ENCODE measurements around the gene ZNF287.

The ZNF287 gene

DNA sequence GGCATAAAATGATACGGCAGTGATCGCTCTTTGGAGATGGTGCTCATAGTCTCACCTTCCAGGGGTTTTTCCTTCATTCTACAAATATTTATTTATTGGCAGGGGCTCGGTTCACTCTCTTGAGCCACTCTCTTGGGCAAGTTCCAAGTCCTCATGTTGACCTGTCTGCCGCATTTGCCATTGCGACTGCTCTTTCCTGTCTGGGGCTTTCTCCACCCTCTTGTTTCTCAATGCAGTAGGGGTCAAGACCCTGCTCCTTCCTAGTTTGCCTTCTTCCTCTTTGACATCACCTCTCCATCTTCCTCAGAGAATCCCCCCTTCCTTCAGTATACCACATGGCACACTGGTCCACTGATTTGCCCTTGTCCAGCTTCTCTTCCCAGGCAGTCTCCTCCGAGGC lies 55.1 kb downstream of the ZNF287 start:
- Histone ChIP-seq H3K27ac (ENCODE audit: low read length) (no peak overlapping the region), H3K9ac (ENCODE audit: low read length) (no peak overlapping the region)

GRCh38 chr17:16512011-16512410 lies 57.0 kb downstream of the ZNF287 start:
- H3K9me3 ChIP-seq (ENCODE audit: control insufficient read depth, low read depth, low read length), result no peaks in the 10 kb centered on the region
- H3K27ac ChIP-seq (ENCODE audit: low read length), result no peak overlapping the region
- peaks cover 23% of the 10 kb centered on the region for H3K4me1 ChIP-seq (ENCODE audit: control insufficient read depth, low read depth, low read length)
- H3K36me3 ChIP-seq (ENCODE audit: control insufficient read depth, low read depth, low read length), result no peaks in the 10 kb centered on the region
- H3K27me3 ChIP-seq (ENCODE audit: control insufficient read depth, insufficient read depth, low read length), result peaks cover 2% of the 10 kb centered on the region
- no peak overlapping the region for H3K4me3 ChIP-seq (ENCODE audit: low read length)
- H3K9ac ChIP-seq (ENCODE audit: low read length), result no peak overlapping the region

More for the DNA sequence above, 55.1 kb downstream of the ZNF287 start:
- Histone ChIP-seq H3K9me3 (ENCODE audit: control insufficient read depth, low read depth, low read length) (no peaks in the 10 kb centered on the region), H3K27me3 (ENCODE audit: control insufficient read depth, insufficient read depth, low read length) (peaks cover 6% of the 10 kb centered on the region), H3K4me3 (ENCODE audit: low read length) (no peak overlapping the region), H3K4me1 (ENCODE audit: control insufficient read depth, low read depth, low read length) (peaks cover 24% of the 10 kb centered on the region), H3K36me3 (ENCODE audit: control insufficient read depth, low read depth, low read length) (no peaks in the 10 kb centered on the region)

DNA sequence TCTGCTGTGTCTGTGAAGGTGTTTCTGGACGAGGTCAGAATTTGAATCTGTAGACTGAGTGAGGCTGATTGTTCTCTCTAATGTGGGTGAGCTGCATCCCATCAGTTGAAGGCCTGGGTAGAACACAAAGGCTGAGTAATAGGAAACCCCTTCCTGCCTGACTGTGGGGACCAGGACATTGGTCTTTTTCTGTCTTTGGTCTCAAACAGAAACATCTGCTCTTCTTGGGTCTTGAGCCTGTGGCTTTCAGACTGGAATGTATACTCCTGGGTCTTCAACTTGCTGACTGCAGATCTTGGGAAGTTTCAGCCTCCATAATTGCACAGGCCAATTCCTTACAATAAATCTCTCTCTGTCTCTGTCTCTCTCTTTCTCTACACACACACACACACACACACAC lies 57.4 kb downstream of the ZNF287 start:
- H3K4me3 ChIP-seq (ENCODE audit: low read length), result no peak overlapping the region
- H3K27ac ChIP-seq (ENCODE audit: low read length), result no peak overlapping the region
- no peaks in the 10 kb centered on the region for H3K27me3 ChIP-seq (ENCODE audit: control insufficient read depth, insufficient read depth, low read length)
- no peak overlapping the region for H3K9ac ChIP-seq (ENCODE audit: low read length)
- H3K36me3 ChIP-seq (ENCODE audit: control insufficient read depth, low read depth, low read length), result no peaks in the 10 kb centered on the region
- H3K4me1 ChIP-seq (ENCODE audit: control insufficient read depth, low read depth, low read length), result peaks cover 20% of the 10 kb centered on the region
- no peaks in the 10 kb centered on the region for H3K9me3 ChIP-seq (ENCODE audit: control insufficient read depth, low read depth, low read length)

DNA sequence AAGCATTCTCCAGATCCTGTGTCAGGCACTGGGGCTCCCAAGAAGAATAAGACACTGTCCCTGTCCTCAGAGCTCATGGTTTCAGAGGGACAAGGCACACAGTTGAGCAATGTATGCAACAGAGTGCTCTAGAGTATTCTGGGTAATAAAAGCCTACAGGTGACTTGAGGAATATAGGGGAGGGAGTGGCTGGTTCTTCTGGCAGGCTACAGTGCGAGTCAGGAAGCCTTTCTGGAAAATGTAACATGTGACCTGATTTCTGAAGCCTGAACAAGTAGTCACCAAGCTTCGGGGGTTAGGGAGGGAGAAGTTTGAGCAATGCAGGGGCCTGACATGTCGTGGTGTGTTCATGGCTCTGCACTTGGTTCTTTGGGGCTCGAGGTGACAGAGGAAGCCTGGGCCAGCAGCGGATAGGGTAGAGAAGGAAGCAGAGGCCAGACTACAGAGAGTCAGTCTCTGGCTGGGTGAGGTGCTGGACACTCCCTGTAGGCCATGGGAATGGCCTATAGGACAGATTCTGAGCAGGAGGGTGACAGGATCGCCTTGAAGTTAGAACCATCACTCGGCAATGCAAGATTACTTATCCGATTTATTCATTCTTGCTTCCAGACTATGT lies 61.0 kb downstream of the ZNF287 start:
- Histone ChIP-seq H3K9ac (ENCODE audit: low read length) (no peak overlapping the region), H3K27me3 (ENCODE audit: control insufficient read depth, insufficient read depth, low read length) (no peaks in the 10 kb centered on the region), H3K4me3 (ENCODE audit: low read length) (no peak overlapping the region), H3K36me3 (ENCODE audit: control insufficient read depth, low read depth, low read length) (no peaks in the 10 kb centered on the region), H3K9me3 (ENCODE audit: control insufficient read depth, low read depth, low read length) (no peaks in the 10 kb centered on the region), H3K4me1 (ENCODE audit: control insufficient read depth, low read depth, low read length) (peaks cover 15% of the 10 kb centered on the region), H3K27ac (ENCODE audit: low read length) (no peak overlapping the region)

- Histone ChIP-seq H3K9ac (ENCODE audit: low read length) (no peak overlapping the region), H3K9me3 (ENCODE audit: control insufficient read depth, low read depth, low read length) (no peaks in the 10 kb centered on the region), H3K36me3 (ENCODE audit: control insufficient read depth, low read depth, low read length) (no peaks in the 10 kb centered on the region), H3K4me1 (ENCODE audit: control insufficient read depth, low read depth, low read length) (peaks cover under 1% of the 10 kb centered on the region), H3K27ac (ENCODE audit: low read length) (no peak overlapping the region), H3K27me3 (ENCODE audit: control insufficient read depth, insufficient read depth, low read length) (no peaks in the 10 kb centered on the region), H3K4me3 (ENCODE audit: low read length) (no peak overlapping the region)
These were observed 62.8 kb downstream of the ZNF287 start for GRCh38 chr17:16506188-16506587.

- no peaks in the 10 kb centered on the region for H3K36me3 ChIP-seq (ENCODE audit: control insufficient read depth, low read depth, low read length)
- no peaks in the 10 kb centered on the region for H3K9me3 ChIP-seq (ENCODE audit: control insufficient read depth, low read depth, low read length)
- H3K9ac ChIP-seq (ENCODE audit: low read length), result no peak overlapping the region
- no peak overlapping the region for H3K27ac ChIP-seq (ENCODE audit: low read length)
- no peaks in the 10 kb centered on the region for H3K27me3 ChIP-seq (ENCODE audit: control insufficient read depth, insufficient read depth, low read length)
- no peaks in the 10 kb centered on the region for H3K4me1 ChIP-seq (ENCODE audit: control insufficient read depth, low read depth, low read length)
- no peak overlapping the region for H3K4me3 ChIP-seq (ENCODE audit: low read length)
These were observed 64.0 kb downstream of the ZNF287 start for GRCh38 chr17:16504984-16505383.

Measured in iPS-18a (cell line).